ENCODE measurements around the gene DPY30. TPM values are rescaled to one million over a fixed set of nuclear protein-coding genes. Genes with fewer than 3 reads are reported as not detected.

Gene DPY30
- polyA plus RNA-seq, 1 of the 3 experiments (the other 2 are of a cell fraction), result 155 TPM

GRCh38 chr2:31983762-31984467 is 55.7 kb downstream of the DPY30 start:
- Histone ChIP-seq H3K36me3 (replicated peaks in 1 of 2; ENCODE audit: control insufficient read depth in 1 of 2, insufficient read depth in 2 of 2, low read length in 1 of 2) (no peaks in the 10 kb centered on the region), H3K27ac (ENCODE audit: low read depth in 2 of 2, low read length in 1 of 2) (no peak overlapping the region), H2AFZ (ENCODE audit: low read depth) (no peak overlapping the region), H3F3A (replicated peaks; ENCODE audit: insufficient read depth) (peaks cover 14% of the 10 kb centered on the region), H3K79me2 (ENCODE audit: insufficient read depth) (peaks cover 100% of the 10 kb centered on the region), H3K27me3 (ENCODE audit: insufficient read depth) (no peaks in the 10 kb centered on the region), H3K4me2 (no peak overlapping the region), H3K9ac (no peak overlapping the region), H3K9me2 (no peaks in the 10 kb centered on the region), H3K4me1 (ENCODE audit: control insufficient read depth in 1 of 2, insufficient read depth in 2 of 2, low read depth in 1 of 2, low read length in 1 of 2) (peaks cover 5 to 9% of the 10 kb centered on the region in 2 experiments; a peak in 3 of 4 replicates), H3K9me3 (no peaks in the 10 kb centered on the region), H4K20me1 (ENCODE audit: insufficient read depth) (peaks cover 78% of the 10 kb centered on the region), H3K4me3 (ENCODE audit: low read depth in 2 of 2, low read length in 1 of 2) (no peak overlapping the region)
- TF ChIP-seq MAX (IDR thresholded peaks at IDR 0.05; ENCODE audit: low read depth) (no peak), IRF3 (IDR thresholded peaks at IDR 0.05; ENCODE audit: low read depth, low read length) (no peak), RXRA (IDR thresholded peaks at IDR 0.05; ENCODE audit: borderline replicate concordance, low read depth) (0 out of 2 replicates have a peak, but pooled peaks have one; percentile 6)
- TF ChIP-seq, protein P1, sequence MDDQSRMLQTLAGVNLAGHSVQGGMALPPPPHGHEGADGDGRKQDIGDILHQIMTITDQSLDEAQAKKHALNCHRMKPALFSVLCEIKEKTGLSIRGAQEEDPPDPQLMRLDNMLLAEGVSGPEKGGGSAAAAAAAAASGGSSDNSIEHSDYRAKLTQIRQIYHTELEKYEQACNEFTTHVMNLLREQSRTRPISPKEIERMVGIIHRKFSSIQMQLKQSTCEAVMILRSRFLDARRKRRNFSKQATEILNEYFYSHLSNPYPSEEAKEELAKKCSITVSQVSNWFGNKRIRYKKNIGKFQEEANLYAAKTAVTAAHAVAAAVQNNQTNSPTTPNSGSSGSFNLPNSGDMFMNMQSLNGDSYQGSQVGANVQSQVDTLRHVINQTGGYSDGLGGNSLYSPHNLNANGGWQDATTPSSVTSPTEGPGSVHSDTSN (IDR thresholded peaks at IDR 0.05), result no peak
- ChIA-PET POLR2A (no interaction called here), CTCF (no interaction called here)
- no peak for DNase-seq
- 94% methylated on average over 5 of the region's 5 CpGs for WGBS (ENCODE audit: low lambda C conversion rate)

DNA sequence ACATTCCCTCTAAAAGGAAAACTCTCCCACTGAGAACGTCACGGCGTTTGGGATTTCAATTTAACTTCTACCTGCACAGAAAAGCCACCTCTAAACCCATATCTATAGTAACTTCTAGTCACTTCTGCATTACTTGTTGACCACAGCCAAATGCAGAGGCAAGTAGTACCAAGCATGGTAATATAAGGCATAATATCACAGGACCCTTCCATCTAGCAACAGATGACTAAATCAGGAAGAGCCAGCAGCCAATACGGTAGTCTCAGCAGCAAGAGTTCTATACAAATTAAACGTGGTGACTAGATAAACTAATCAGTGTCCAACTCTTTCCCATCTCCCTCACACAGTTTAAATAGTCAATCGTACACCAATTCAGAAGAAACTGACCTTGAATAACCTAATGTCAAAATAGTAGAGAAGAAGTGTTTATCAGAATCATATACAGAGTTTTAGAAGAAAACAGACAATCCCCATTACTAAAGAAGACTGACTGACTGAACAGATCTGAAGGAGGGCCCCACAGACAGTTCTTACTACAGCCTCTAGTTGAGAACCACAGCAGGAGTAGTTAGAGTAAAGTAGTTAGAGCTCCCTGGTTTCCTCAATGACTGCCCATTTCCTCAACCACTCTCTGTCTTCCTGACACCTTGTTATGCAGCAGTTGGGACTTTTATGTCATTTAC is 58.8 kb downstream of the DPY30 start:
- TF ChIP-seq RFX5 (IDR thresholded peaks at IDR 0.05; ENCODE audit: low read length), result peak; percentile 99
- TF ChIP-seq MAX (IDR thresholded peaks at IDR 0.05; ENCODE audit: low read depth), result no peak
- H3F3A ChIP-seq (replicated peaks; ENCODE audit: insufficient read depth), result peaks cover 11% of the 10 kb centered on the region
- H3K79me2 ChIP-seq (ENCODE audit: insufficient read depth), result peaks cover 100% of the 10 kb centered on the region
- peak overlapping the region in 1 of 2 experiments; percentile 38; a peak in 1 of 4 replicates for H3K27ac ChIP-seq (ENCODE audit: low read depth in 2 of 2, low read length in 1 of 2)
- peaks cover 74% of the 10 kb centered on the region for H4K20me1 ChIP-seq (ENCODE audit: insufficient read depth)
- H3K27me3 ChIP-seq (ENCODE audit: insufficient read depth), result no peaks in the 10 kb centered on the region
- no peak overlapping the region for H3K4me2 ChIP-seq
- H2AFZ ChIP-seq (ENCODE audit: low read depth), result no peak overlapping the region
- no peak overlapping the region for H3K4me3 ChIP-seq (ENCODE audit: low read depth in 2 of 2, low read length in 1 of 2)
- no peak for DNase-seq
- 73% methylated on average over 6 of the region's 6 CpGs for whole genome bisulfite sequencing (ENCODE audit: low lambda C conversion rate)
- H3K4me1 ChIP-seq (ENCODE audit: control insufficient read depth in 1 of 2, insufficient read depth in 2 of 2, low read depth in 1 of 2, low read length in 1 of 2), result no peaks in the 10 kb centered on the region; a peak in 1 of 4 replicates
- CTCF ChIA-PET, result interaction anchor here (1.0 to 1.5 kb wide), 2 partner anchors 10 to 28 kb away, joined by 3 read pairs; no protein-coding TSS in a partner anchor
- no peak overlapping the region for H3K9ac ChIP-seq
- H3K9me2 ChIP-seq, result no peaks in the 10 kb centered on the region
- H3K9me3 ChIP-seq, result no peaks in the 10 kb centered on the region
- POLR2A ChIA-PET, result no interaction called here
- no peaks in the 10 kb centered on the region for H3K36me3 ChIP-seq (replicated peaks in 1 of 2; ENCODE audit: control insufficient read depth in 1 of 2, insufficient read depth in 2 of 2, low read length in 1 of 2)
